C1 segment of cervical spinal cord (tissue), 14 donors: ENCODE measurements around the gene PCDHAC1.
A peak's percentile ranks its signal among the peaks of the same experiment; 100 is the strongest.
"Not testable (repeated sequence)": the region's sequence is repeated elsewhere in the genome, so short reads cannot be mapped to it uniquely, and the experiment has no call there.

Experiments used
- DNase-seq, 14 donors: peaks; one replicate each; lab custom pipeline; 2025; lab: John Stamatoyannopoulos, UW

Gene PCDHAC1, protein sequence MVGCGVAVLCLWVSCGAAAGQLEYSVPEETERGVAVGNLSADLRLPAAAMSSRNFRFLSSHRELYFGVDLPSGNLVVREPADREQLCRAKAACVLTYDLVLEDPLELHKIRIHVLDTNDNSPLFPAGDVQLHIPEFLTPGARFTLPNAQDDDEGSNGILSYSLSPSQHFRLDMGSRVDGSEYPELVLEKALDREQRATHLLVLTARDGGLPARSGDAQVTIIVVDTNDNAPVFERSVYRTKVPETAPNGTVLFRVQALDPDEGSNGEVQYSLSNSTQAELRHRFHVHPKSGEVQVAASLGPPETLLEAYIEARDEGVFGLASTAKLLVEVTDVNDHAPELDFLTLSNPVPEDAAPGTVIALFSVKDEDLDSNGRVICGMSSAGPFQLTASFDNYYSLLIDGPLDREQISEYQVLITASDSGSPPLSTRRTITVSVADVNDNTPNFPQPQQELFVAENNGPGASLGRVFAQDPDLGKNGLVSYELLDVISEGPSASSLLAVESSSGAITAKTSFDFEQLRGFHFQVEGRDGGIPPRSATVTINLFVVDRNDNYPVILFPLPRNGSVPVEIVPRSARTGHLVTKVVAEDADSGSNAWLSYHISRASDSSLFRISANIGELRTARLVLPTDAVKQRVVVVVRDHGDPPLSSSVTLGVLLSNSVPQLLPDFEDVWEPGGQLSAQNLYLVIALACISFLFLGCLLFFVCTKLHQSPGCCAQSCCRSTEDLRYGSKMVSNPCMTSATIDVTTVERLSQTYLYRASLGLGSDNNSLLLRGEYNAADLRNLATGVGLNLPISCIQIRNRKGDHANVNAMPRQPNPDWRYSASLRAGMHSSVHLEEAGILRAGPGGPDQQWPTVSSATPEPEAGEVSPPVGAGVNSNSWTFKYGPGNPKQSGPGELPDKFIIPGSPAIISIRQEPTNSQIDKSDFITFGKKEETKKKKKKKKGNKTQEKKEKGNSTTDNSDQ

GRCh38 chr5:140925806-140926442 lies at the start of gene PCDHAC1:
Gene PCDHAC1 (plus strand): TSS chr5:140926299. CDS start chr5:140926893, 594 bp downstream.
- DNase-seq = peak in 1 of 14 donors; percentile 19

DNA sequence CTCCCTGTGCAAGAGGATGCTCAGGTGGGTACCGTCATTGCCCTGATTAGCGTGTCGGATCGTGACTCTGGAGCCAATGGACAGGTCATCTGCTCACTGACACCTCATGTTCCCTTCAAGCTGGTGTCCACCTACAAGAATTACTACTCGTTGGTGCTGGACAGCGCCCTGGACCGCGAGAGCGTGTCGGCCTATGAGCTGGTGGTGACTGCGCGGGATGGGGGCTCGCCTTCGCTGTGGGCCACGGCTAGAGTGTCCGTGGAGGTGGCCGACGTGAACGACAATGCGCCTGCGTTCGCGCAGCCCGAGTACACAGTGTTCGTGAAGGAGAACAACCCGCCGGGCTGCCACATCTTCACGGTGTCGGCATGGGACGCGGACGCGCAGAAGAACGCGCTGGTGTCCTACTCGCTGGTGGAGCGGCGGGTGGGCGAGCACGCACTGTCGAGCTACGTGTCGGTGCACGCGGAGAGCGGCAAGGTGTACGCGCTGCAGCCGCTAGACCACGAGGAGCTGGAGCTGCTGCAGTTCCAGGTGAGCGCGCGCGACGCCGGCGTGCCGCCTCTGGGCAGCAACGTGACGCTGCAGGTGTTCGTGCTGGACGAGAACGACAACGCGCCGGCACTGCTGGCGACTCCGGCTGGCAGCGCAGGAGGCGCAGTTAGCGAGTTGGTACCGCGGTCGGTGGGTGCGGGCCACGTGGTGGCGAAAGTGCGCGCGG lies 49.4 kb upstream of the PCDHAC1 start:
- not testable (repeated sequence) for DNase-seq

DNA sequence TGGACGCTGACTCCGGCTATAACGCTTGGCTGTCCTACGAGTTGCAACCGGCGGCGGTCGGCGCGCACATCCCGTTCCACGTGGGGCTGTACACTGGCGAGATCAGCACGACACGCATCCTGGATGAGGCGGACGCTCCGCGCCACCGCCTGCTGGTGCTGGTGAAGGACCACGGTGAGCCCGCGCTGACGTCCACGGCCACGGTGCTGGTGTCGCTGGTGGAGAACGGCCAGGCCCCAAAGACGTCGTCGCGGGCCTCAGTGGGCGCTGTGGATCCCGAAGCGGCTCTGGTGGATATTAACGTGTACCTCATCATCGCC lies 48.9 kb upstream of the PCDHAC1 start:
- DNase-seq = no peak

DNA sequence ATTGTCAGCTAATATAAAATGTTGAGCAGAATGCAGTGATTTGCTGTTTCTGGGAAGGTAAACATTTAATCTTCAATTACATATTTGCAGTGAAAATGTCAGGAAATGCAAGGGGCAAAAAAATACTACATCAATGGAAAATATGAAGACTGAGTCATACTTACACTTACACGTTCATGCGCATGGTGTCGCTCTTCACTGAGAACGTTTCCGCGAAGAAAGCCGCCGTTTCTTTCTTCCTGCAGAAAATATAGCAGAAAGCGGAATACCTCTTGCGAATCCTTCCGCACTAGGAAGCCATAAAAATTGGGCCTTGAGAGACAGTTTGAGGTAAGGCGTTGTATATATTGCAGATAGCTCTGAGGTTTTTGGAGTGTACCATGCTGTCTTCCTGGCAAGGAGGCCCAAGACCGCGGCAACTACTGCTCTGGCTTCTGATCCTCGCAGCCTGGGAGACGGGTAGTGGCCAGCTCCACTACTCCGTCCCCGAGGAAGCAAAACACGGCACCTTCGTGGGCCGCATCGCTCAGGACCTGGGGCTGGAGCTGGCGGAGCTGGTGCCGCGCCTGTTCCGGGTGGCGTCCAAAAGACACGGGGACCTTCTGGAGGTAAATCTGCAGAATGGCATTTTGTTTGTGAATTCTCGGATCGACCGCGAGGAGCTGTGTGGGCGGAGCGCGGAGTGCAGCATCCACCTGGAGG lies 44.1 kb upstream of the PCDHAC1 start, which contains the start of gene PCDHA13:
Gene PCDHA13 (plus strand): TSS at position 236 of the 702 bp plus-strand sequence. CDS start 145 bp downstream, at position 381.
- peak in 3 of 14 donors; percentile 1 to 52 (median 7) for DNase-seq

DNA sequence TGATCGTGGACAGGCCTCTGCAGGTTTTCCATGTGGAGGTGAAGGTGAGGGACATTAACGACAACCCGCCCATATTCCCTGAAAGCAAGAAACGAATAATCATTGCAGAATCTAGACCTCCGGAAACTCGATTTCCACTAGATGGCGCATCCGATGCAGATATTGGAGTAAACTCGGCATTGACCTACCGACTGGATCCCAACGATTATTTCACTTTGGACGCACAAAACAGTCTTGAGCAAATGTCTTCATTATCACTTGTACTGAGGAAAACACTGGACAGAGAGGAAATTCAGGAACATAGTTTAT lies 43.6 kb upstream of the PCDHAC1 start:
- peak in 3 of 14 donors; percentile 0 to 24 (median 8) for DNase-seq

GRCh38 chr5:140883373-140883772 lies 42.7 kb upstream of the PCDHAC1 start:
- no peak for DNase-seq

- DNase-seq = no peak
These were observed 42.0 kb upstream of the PCDHAC1 start for GRCh38 chr5:140883927-140884697.

GRCh38 chr5:140916325-140916724 lies 9.8 kb upstream of the PCDHAC1 start:
- DNase-seq = no peak

DNA sequence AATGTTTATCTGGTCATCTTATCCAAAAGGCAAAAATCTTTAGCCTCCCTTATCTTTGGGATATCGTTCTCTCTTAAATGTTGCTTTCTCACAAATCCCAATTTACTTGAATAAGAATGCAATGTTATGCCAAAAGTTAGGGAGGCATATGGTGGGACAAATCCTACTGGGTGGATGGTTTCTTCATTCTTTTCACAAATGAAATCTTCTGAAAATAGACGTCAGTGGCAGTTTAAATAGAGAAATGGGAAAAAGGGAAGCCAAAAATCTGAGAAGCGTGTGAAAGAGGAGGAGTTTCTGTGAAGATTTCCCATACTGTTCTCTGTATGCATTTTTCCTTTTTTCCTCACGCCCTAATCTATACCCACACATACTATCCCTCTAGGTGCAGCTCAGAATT lies 2.5 kb upstream of the PCDHAC1 start:
- DNase-seq = no peak

DNA sequence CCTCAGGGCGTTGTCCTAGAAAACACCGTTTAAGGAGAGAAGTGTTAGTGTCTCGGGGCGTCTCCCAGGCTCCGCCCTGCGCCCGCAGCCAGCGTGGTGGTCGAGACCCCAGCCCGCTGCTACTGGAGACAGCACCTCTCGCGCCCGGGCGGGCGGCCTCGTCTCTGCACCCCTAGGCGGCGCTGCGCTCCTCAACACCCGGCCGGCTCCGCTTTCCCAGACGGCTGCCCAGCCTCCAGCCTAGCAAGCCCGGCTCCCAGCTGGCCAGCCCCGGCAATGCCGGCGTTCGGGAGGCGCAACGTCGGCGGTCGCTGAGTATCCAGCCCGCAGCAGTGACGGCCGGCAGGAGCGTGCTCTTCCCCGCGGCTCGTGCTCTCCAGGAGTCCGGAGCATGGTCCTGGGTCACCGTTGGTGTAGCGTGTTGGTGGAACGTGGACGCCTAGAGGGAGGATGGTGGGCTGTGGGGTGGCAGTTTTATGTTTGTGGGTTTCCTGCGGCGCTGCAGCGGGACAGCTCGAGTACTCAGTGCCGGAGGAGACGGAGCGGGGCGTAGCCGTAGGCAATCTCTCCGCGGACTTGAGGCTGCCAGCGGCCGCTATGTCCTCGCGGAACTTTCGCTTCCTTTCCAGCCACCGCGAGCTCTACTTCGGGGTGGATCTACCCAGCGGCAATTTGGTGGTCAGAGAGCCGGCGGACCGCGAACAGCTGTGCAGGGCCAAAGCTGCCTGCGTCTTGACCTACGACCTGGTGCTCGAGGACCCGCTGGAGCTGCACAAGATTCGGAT lies 536 bp downstream of the PCDHAC1 start:
- DNase-seq = peak; percentile 3 to 76 (median 55)

DNA sequence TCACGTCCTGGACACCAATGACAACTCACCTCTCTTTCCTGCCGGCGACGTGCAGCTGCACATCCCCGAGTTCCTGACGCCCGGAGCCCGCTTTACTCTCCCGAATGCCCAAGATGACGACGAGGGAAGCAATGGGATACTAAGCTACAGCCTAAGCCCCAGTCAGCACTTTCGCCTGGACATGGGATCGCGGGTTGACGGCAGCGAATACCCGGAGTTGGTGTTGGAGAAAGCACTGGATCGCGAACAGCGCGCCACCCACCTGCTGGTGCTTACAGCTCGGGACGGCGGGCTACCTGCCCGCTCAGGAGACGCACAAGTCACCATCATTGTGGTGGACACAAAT lies 1.1 kb downstream of the PCDHAC1 start:
- peak in 1 of 14 donors; percentile 38 for DNase-seq

DNA sequence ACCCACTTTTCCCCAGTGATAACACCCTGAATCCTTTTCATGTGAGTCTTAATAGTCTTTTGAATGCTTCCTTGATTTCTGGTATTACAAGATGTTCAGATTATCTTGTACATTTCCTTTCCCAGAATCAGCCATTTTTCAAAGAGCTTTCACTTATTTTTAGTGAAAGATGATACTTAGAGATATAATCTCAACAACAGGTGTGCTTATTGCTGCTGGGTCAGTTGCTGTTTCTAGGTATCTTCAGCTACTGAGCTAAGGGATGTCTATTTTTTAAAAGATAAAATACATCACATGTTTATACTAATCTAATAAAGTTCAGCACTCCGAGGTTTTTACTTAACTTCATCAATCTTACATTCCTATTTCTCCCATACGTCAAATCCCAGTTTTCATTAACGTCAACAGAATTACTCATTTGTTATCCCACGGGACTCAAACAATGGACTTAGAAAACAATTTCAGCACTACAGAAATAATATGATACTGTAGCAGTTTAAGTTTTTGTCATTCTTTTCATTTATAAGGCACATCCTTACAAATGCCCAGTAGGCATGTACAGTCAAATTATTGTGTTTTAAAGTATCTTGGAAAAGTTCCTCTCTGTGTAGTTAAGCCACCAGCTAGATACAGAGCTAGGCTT lies 9.0 kb downstream of the PCDHAC1 start:
- DNase-seq = no peak

- DNase-seq = no peak
These were observed 20.5 kb downstream of the PCDHAC1 start for GRCh38 chr5:140946578-140946977.

GRCh38 chr5:140951636-140952035 lies 25.5 kb downstream of the PCDHAC1 start:
- DNase-seq = no peak

GRCh38 chr5:140953234-140953633 lies 27.1 kb downstream of the PCDHAC1 start:
- no peak for DNase-seq

- no peak for DNase-seq
These were observed 36.1 kb downstream of the PCDHAC1 start for GRCh38 chr5:140962190-140962589.

DNA sequence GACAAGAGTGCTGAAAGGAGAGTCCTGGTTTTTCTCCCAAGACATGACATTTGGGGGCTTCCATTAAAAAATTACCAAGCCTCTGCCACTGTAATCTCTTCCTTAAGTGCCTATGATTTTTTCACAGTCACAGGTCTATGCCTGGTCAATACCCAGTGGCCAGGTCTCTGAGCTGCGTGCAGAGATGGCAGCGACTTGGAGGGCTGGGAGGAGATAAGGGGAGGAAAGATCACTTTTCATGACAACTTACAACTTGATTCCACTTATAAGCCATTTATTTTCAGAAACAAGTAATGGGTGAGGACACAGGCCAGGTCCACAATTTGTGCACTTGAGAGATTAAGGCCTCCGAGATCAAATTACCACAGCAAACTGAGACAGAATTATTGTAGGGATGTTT lies 38.3 kb downstream of the PCDHAC1 start:
- DNase-seq = no peak

- peak in 2 of 14 donors; percentile 63 to 67 for DNase-seq
These were observed 39.8 kb downstream of the PCDHAC1 start for GRCh38 chr5:140965905-140966292.
